HG02885 (cell line): ENCODE data around the gene PTTG1IP2.

Experiments used
- ATAC-seq: cut with Tn5 transposase; IDR thresholded peaks from one replicate; pipeline ENCODE4 v1.9.1; 2021; ENCODE audit warnings: mild to moderate bottlenecking; ENCODE audit not compliant: unreplicated experiment, poor library complexity

PTTG1IP2 gene

GRCh38 chr7:90551036-90551435, 81.6 kb downstream of the PTTG1IP2 start:
- ATAC-seq, result no peak

- no peak for ATAC-seq
Observed at GRCh38 chr7:90552521-90552920, 83.1 kb downstream of the PTTG1IP2 start.

GRCh38 chr7:90560730-90561129, 91.3 kb downstream of the PTTG1IP2 start:
- no peak for ATAC-seq
